ENCODE data around the gene CHTF18.

Gene CHTF18

DNA sequence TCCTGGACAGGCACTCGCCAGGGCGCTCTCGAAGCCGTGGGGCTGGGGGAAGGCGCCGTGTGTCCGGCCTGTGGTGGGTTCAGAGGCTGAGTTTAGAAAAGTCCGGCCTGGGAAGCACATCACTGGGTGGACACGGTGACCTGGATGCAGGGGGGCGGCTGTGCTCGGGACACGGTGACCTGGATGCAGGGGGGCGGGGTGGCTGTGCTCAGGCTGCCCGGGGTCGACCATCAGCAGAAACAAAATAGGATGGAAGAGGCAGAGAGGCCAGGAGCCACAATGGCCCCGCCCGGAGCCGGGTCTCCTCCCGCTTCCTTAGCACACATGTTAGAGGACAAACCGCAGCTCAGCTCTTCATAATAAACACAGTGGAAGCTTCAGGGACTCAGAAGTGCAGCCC, 55.4 kb downstream of the CHTF18 start:
- DNase-seq (ENCODE audit: low read depth in 2 of 3, low spot score in 2 of 3), result no peak

DNA sequence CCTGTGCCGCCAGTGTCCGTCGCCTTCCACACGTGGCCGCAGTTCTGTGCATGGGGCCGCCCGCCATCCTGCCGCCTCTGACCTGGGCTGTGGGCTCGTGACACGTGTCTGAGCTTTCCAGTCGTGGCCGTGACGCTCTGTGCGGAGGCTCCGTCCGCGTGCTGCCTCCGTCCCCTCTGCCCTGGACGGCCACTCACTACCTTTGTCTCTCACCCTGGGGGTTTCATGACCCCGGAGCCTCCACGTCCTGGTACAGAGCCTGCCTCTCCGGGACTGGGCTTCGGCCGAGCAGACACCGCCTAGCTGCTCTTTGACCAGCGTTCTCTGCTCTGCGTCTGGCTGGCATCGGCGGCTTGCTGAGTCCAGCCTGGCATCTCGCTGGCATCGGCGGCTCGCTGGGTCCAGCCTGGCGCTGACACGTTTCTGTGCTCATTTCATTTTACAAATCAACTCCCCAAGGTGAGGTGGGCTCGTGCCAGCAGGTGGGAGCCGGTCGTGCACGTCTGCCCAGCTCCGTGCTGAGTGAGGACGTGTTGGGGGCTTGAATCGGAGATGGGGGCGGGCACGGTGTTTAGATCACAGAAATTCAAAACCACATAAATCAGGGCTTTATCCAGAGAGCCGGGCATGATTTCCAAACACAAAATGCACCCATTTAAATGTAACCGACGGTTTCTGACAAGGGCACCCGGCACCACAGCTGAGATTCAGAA, 56.4 kb downstream of the CHTF18 start:
- no peak for DNase-seq (ENCODE audit: low read depth in 2 of 3, low spot score in 2 of 3)

DNA sequence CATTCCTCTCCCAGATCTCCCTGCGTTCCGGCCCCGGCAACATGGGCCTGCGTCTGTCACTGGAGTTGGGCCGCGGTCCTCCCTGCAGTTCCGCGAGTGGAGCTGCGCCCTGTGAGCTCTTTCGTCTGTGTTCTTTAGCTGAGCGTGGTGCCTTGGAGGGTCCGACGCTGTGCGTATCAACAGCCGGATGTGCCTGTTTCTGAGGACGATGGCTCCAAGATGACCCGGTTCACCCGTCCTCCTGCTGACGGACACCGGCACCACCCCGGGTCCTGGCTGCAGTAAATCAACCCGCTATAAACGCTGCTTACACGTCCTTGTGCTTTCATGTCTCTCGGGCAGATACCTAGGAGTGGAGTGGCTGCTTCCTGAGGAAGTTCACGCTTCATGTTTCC, 56.9 kb downstream of the CHTF18 start:
- DNase-seq (ENCODE audit: low read depth in 2 of 3, low spot score in 2 of 3), result no peak

DNA sequence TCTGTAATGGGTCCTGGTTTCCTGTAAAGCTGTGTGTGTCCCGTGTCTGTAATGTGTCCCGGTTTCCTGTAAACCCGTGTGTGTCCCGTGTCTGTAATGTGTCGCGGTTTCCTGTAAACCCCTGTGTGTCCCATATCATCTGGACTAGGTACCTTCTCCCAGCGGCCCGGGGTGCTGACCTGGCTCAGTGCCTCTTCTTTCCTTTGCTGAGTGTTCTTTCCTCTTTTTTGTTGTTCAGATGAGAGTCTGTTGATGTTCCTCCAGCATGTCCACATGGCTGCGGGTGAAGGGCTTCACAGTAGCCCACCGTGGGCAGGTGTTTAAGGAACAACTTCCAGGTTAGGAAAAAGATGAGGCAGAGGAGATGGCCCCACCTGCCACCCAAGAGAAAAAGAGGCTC, 58.7 kb downstream of the CHTF18 start:
- no peak for DNase-seq (ENCODE audit: low read depth in 2 of 3, low spot score in 2 of 3)
